ENCODE results near the gene DUXA. TPM values are rescaled to one million over a fixed set of nuclear protein-coding genes. Genes with fewer than 3 reads are reported as not detected.

Gene DUXA
- total and polyA plus RNA-seq, 10 of the 15 experiments (the other 5 are each of a cell fraction or from before 2014, with no cell fraction given) = not detected

GRCh38 chr19:57118848-57119247 lies 48.4 kb downstream of the DUXA start:
- in situ Hi-C loops (cut with MboI) = no loop called here
- no peaks in the 10 kb centered on the region; the same call in 2 of the 3 replicates for H3K9me3 ChIP-seq (replicated peaks; ENCODE audit: control insufficient read depth, insufficient read depth, low read length)
- H3K79me2 ChIP-seq (ENCODE audit: control insufficient read depth, insufficient read depth, low read length) = no peaks in the 10 kb centered on the region
- RAD21 ChIA-PET (ENCODE audit: unreplicated experiment) = no interaction called here
- H4K20me1 ChIP-seq (ENCODE audit: control insufficient read depth, insufficient read depth) = no peaks in the 10 kb centered on the region
- 81% methylated on average over 20 of the region's 32 CpGs for WGBS (ENCODE audit: insufficient coverage, insufficient replicate concordance, low lambda C conversion rate, missing lambda C conversion rate)
- ATAC-seq = no peak
- intact Hi-C loops (cut with micrococcal nuclease; ENCODE audit: unreplicated experiment) = no loop called here
- SMC1A ChIA-PET (ENCODE audit: uncharacterized antibody, unreplicated experiment) = no interaction called here
- no peak for DNase-seq (ENCODE audit: low read depth, low spot score)
- no peak overlapping the region for H3K27ac ChIP-seq (ENCODE audit: control insufficient read depth, insufficient read depth)
- POLR2A ChIA-PET = no interaction called here
- no peaks in the 10 kb centered on the region for H3K4me1 ChIP-seq (ENCODE audit: control insufficient read depth, insufficient read depth, low read length)
- FAIRE-seq = no peak
- H3K4me3 ChIP-seq = no peak overlapping the region
- CTCF ChIA-PET = no interaction called here
- no TSS peak for BruUV-seq (replicated peaks)
- no peaks in the 10 kb centered on the region for H3K36me3 ChIP-seq (ENCODE audit: control insufficient read depth in 2 of 2, insufficient read depth in 2 of 2, low read length in 1 of 2)
- H2AFZ ChIP-seq (ENCODE audit: control insufficient read depth, low read depth, low read length) = no peak overlapping the region
- H3K27me3 ChIP-seq (replicated peaks in 1 of 2; ENCODE audit: control insufficient read depth in 2 of 2, insufficient read depth in 2 of 2, low read length in 1 of 2) = no peaks in the 10 kb centered on the region
- H3K9ac ChIP-seq (ENCODE audit: control insufficient read depth, insufficient read depth, low read length) = no peak overlapping the region
- H3K4me2 ChIP-seq (ENCODE audit: control insufficient read depth, insufficient read depth) = no peak overlapping the region
- TF ChIP-seq, protein P1, sequence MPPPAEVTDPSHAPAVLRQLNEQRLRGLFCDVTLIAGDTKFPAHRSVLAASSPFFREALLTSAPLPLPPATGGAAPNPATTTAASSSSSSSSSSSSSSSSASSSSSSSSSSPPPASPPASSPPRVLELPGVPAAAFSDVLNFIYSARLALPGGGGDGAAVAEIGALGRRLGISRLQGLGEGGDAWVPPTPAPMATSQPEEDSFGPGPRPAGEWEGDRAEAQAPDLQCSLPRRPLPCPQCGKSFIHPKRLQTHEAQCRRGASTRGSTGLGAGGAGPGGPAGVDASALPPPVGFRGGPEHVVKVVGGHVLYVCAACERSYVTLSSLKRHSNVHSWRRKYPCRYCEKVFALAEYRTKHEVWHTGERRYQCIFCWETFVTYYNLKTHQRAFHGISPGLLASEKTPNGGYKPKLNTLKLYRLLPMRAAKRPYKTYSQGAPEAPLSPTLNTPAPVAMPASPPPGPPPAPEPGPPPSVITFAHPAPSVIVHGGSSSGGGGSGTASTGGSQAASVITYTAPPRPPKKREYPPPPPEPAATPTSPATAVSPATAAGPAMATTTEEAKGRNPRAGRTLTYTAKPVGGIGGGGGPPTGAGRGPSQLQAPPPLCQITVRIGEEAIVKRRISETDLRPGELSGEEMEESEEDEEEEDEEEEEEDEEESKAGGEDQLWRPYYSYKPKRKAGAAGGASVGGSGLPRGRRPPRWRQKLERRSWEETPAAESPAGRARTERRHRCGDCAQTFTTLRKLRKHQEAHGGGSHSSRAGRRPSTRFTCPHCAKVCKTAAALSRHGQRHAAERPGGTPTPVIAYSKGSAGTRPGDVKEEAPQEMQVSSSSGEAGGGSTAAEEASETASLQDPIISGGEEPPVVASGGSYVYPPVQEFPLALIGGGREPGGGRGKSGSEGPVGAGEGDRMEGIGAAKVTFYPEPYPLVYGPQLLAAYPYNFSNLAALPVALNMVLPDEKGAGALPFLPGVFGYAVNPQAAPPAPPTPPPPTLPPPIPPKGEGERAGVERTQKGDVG (CRISPR knock-in tag; IDR thresholded peaks at IDR 0.05) = no peak
- TF ChIP-seq, protein P2, sequence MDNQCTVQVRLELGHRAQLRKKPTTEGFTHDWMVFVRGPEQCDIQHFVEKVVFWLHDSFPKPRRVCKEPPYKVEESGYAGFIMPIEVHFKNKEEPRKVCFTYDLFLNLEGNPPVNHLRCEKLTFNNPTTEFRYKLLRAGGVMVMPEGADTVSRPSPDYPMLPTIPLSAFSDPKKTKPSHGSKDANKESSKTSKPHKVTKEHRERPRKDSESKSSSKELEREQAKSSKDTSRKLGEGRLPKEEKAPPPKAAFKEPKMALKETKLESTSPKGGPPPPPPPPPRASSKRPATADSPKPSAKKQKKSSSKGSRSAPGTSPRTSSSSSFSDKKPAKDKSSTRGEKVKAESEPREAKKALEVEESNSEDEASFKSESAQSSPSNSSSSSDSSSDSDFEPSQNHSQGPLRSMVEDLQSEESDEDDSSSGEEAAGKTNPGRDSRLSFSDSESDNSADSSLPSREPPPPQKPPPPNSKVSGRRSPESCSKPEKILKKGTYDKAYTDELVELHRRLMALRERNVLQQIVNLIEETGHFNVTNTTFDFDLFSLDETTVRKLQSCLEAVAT (IDR thresholded peaks at IDR 0.05) = no peak
- TF ChIP-seq, protein P3, sequence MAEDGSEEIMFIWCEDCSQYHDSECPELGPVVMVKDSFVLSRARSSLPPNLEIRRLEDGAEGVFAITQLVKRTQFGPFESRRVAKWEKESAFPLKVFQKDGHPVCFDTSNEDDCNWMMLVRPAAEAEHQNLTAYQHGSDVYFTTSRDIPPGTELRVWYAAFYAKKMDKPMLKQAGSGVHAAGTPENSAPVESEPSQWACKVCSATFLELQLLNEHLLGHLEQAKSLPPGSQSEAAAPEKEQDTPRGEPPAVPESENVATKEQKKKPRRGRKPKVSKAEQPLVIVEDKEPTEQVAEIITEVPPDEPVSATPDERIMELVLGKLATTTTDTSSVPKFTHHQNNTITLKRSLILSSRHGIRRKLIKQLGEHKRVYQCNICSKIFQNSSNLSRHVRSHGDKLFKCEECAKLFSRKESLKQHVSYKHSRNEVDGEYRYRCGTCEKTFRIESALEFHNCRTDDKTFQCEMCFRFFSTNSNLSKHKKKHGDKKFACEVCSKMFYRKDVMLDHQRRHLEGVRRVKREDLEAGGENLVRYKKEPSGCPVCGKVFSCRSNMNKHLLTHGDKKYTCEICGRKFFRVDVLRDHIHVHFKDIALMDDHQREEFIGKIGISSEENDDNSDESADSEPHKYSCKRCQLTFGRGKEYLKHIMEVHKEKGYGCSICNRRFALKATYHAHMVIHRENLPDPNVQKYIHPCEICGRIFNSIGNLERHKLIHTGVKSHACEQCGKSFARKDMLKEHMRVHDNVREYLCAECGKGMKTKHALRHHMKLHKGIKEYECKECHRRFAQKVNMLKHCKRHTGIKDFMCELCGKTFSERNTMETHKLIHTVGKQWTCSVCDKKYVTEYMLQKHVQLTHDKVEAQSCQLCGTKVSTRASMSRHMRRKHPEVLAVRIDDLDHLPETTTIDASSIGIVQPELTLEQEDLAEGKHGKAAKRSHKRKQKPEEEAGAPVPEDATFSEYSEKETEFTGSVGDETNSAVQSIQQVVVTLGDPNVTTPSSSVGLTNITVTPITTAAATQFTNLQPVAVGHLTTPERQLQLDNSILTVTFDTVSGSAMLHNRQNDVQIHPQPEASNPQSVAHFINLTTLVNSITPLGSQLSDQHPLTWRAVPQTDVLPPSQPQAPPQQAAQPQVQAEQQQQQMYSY (CRISPR knock-in tag; IDR thresholded peaks at IDR 0.05) = no peak
- TF ChIP-seq BCL3 (IDR thresholded peaks at IDR 0.05; ENCODE audit: borderline replicate concordance, insufficient read depth, low read depth, low read length, poor library complexity, severe bottlenecking) (no peak), SIN3A (IDR thresholded peaks at IDR 0.05; ENCODE audit: low read depth, low read length) (no peak), ZNF274 (IDR thresholded peaks at IDR 0.05; ENCODE audit: insufficient read depth, insufficient read length) (no peak)
- TF ChIP-seq, protein P4, sequence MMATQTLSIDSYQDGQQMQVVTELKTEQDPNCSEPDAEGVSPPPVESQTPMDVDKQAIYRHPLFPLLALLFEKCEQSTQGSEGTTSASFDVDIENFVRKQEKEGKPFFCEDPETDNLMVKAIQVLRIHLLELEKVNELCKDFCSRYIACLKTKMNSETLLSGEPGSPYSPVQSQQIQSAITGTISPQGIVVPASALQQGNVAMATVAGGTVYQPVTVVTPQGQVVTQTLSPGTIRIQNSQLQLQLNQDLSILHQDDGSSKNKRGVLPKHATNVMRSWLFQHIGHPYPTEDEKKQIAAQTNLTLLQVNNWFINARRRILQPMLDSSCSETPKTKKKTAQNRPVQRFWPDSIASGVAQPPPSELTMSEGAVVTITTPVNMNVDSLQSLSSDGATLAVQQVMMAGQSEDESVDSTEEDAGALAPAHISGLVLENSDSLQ (IDR thresholded peaks at IDR 0.05) = no peak
- TF ChIP-seq, protein P5, sequence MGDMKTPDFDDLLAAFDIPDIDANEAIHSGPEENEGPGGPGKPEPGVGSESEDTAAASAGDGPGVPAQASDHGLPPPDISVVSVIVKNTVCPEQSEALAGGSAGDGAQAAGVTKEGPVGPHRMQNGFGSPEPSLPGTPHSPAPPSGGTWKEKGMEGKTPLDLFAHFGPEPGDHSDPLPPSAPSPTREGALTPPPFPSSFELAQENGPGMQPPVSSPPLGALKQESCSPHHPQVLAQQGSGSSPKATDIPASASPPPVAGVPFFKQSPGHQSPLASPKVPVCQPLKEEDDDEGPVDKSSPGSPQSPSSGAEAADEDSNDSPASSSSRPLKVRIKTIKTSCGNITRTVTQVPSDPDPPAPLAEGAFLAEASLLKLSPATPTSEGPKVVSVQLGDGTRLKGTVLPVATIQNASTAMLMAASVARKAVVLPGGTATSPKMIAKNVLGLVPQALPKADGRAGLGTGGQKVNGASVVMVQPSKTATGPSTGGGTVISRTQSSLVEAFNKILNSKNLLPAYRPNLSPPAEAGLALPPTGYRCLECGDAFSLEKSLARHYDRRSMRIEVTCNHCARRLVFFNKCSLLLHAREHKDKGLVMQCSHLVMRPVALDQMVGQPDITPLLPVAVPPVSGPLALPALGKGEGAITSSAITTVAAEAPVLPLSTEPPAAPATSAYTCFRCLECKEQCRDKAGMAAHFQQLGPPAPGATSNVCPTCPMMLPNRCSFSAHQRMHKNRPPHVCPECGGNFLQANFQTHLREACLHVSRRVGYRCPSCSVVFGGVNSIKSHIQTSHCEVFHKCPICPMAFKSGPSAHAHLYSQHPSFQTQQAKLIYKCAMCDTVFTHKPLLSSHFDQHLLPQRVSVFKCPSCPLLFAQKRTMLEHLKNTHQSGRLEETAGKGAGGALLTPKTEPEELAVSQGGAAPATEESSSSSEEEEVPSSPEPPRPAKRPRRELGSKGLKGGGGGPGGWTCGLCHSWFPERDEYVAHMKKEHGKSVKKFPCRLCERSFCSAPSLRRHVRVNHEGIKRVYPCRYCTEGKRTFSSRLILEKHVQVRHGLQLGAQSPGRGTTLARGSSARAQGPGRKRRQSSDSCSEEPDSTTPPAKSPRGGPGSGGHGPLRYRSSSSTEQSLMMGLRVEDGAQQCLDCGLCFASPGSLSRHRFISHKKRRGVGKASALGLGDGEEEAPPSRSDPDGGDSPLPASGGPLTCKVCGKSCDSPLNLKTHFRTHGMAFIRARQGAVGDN (IDR thresholded peaks at IDR 0.05) = no peak

All from GM12878 (cell line).